OCI-LY1 (cell line): ENCODE results near the gene PNPLA6.

Source experiments
- EZH2 ChIP-seq: fragments of 200-600 bp; sonication (generic), shearing (Covaris generic); IDR thresholded peaks from 2 replicates; pipeline ENCODE4 v1.8.0; 2017; ENCODE audit warnings: borderline replicate concordance, mixed run types, mild to moderate bottlenecking, antibody characterized with exemption, low read length, moderate library complexity, mixed read lengths
- TF ChIP-seq, protein P1 (sequence below): fragments of 200-600 bp; sonication (generic), shearing (Covaris generic); IDR thresholded peaks from 2 replicates; pipeline ENCODE4 v1.5.1; 2017; ENCODE audit warnings: mild to moderate bottlenecking, antibody characterized with exemption, low read length, moderate library complexity, mixed read lengths

DNA sequence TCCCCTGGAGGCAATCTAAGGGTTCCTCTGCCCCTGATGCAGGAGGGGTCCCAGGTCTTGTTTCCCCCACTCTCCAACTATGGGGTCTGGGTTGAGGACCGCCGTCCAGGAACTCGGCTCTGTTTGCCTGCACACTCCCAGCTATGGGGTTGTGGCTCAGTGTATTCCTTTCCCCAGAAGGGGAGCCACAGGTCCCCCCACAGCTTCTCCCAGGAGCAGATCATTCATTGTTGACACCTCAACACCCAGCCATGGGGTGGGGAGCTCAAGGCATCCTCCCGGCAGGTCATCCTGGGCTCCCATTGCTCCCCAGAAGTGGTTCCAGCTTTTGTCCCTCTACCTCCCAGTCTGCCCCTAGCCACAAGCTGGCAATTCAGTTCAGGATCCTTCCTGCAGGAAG, 18.6 kb upstream of the PNPLA6 start:
- TF ChIP-seq, protein P1, sequence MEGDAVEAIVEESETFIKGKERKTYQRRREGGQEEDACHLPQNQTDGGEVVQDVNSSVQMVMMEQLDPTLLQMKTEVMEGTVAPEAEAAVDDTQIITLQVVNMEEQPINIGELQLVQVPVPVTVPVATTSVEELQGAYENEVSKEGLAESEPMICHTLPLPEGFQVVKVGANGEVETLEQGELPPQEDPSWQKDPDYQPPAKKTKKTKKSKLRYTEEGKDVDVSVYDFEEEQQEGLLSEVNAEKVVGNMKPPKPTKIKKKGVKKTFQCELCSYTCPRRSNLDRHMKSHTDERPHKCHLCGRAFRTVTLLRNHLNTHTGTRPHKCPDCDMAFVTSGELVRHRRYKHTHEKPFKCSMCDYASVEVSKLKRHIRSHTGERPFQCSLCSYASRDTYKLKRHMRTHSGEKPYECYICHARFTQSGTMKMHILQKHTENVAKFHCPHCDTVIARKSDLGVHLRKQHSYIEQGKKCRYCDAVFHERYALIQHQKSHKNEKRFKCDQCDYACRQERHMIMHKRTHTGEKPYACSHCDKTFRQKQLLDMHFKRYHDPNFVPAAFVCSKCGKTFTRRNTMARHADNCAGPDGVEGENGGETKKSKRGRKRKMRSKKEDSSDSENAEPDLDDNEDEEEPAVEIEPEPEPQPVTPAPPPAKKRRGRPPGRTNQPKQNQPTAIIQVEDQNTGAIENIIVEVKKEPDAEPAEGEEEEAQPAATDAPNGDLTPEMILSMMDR, result no peak
- no peak for TF ChIP-seq EZH2
